A673 (cell line): Measurements from ENCODE around the gene NAA10. TPM values are rescaled to one million over a fixed set of nuclear protein-coding genes. Genes with fewer than 3 reads are reported as not detected.

Experiments
- BruUV-seq: library from RNA; stranded (reverse); fragments of 400-500 nt; replicated peaks from 2 replicates; lab custom pipeline; 2021; lab: Mats Ljungman, UMichigan
- CTCF ChIA-PET: fragments of 300-600 bp; sonication (Branson Sonifier 250); formaldehyde crosslinking; loops from one replicate; lab custom pipeline; 2022; ENCODE audit warnings: antibody characterized with exemption; lab: Charles Lee
- POLR2A ChIA-PET: fragments of 300-600 bp; sonication (Branson Sonifier 250); formaldehyde crosslinking; loops from one replicate; lab custom pipeline; 2022; ENCODE audit warnings: antibody characterized with exemption; ENCODE audit not compliant: low non-redundant PET; lab: Charles Lee
- DNase-seq: peaks from one replicate; pipeline ENCODE4 v3.0.0-alpha.2; 2015; ENCODE audit warnings: low spot score
- H3K27ac ChIP-seq: fragments of 200-600 bp; sonication (generic); 2 replicates; pipeline ENCODE4 v1.5.1; 2016; ENCODE audit warnings: mixed run types, low read depth, mild to moderate bottlenecking, mixed read lengths, antibody characterized with exemption, low read length; ENCODE audit not compliant: poor library complexity, severe bottlenecking
- H3K27me3 ChIP-seq: fragments of 200-600 bp; sonication (generic); replicated peaks from 2 replicates; pipeline ENCODE4 v1.6.1; 2017; ENCODE audit warnings: mixed run types, low read depth, mild to moderate bottlenecking, mixed read lengths, antibody characterized with exemption, low read length; ENCODE audit not compliant: insufficient read depth, poor library complexity
- H3K36me3 ChIP-seq: fragments of 200-600 bp; sonication (generic); 2 replicates; pipeline ENCODE4 v1.6.1; 2016; ENCODE audit warnings: mixed run types, mild to moderate bottlenecking, mixed read lengths, antibody characterized with exemption, low read length; ENCODE audit not compliant: insufficient read depth, poor library complexity, severe bottlenecking
- H3K4me1 ChIP-seq: fragments of 200-600 bp; sonication (generic); 2 replicates; pipeline ENCODE4 v1.6.1; 2017; ENCODE audit warnings: mixed run types, mild to moderate bottlenecking, mixed read lengths, antibody characterized with exemption, low read length; ENCODE audit not compliant: insufficient read depth, poor library complexity, severe bottlenecking
- H3K4me3 ChIP-seq: fragments of 200-600 bp; sonication (generic); 2 replicates; pipeline ENCODE4 v1.5.1; 2016; ENCODE audit warnings: low read depth, mixed run types, mild to moderate bottlenecking, mixed read lengths, low read length; ENCODE audit not compliant: poor library complexity, severe bottlenecking
- H3K9me3 ChIP-seq: fragments of 200-600 bp; sonication (generic); 2 replicates; pipeline ENCODE4 v1.6.1; 2016; ENCODE audit warnings: mixed run types, low read depth, mild to moderate bottlenecking, mixed read lengths, antibody characterized with exemption, low read length; ENCODE audit not compliant: poor library complexity, severe bottlenecking
- CTCF ChIP-seq: fragments of 300-800, 200-600 bp; sonication (generic); conservative IDR thresholded peaks from 2 replicates; pipeline ENCODE4 v1.5.1; 2017; ENCODE audit warnings: low read depth, mild to moderate bottlenecking, antibody characterized with exemption, low read length, moderate library complexity, mixed read lengths
- EZH2 ChIP-seq: fragments of 200-600 bp; sonication (generic); IDR thresholded peaks from 2 replicates; pipeline ENCODE4 v1.6.1; 2017; ENCODE audit warnings: borderline replicate concordance, low read depth, mild to moderate bottlenecking, mixed read lengths, antibody characterized with exemption, low read length; ENCODE audit not compliant: poor library complexity, severe bottlenecking
- intact Hi-C: fragments of 100-400 bp; cut with micrococcal nuclease; formaldehyde crosslinking; loops from one replicate; pipeline ENCODE4 v1.10.0; 2022; ENCODE audit not compliant: unreplicated experiment
- total RNA-seq: library from RNA; stranded (reverse); gene quantifications from 2 replicates; pipeline ENCODE4 v1.2.3, GENCODE V29; 2021

NAA10 gene
- total RNA-seq, 1 experiment from 2014 or later: 140 TPM

GRCh38 chrX:153948847-153949805 is 14.3 kb upstream of the NAA10 start:
- BruUV-seq: no TSS peak
- peaks cover 49% of the 10 kb centered on the region for H3K36me3 ChIP-seq
- DNase-seq: no peak
- intact Hi-C loops: loop anchor here (5.0 to 10.0 kb wide), 2 partner anchors 586 to 987 kb away; no protein-coding TSS in a partner anchor
- peaks cover 5% of the 10 kb centered on the region for H3K4me1 ChIP-seq
- TF ChIP-seq EZH2: no peak
- no peak for TF ChIP-seq CTCF
- ChIA-PET POLR2A (interaction anchor here (0.7 kb wide), 1 partner anchor 408 kb away, joined by 3 read pairs; no protein-coding TSS in a partner anchor), CTCF (no interaction called here)
- no peaks in the 10 kb centered on the region for H3K9me3 ChIP-seq
- peak overlapping the region; percentile 35 for H3K27ac ChIP-seq
- H3K4me3 ChIP-seq: no peak overlapping the region
- no peaks in the 10 kb centered on the region for H3K27me3 ChIP-seq

GRCh38 chrX:153948002-153948466 is 13.2 kb upstream of the NAA10 start:
- DNase-seq: no peak
- H3K36me3 ChIP-seq: peaks cover 39% of the 10 kb centered on the region
- BruUV-seq: TSS peak; percentile 68
- ChIA-PET CTCF (interaction anchor here (1.4 kb wide), 1 partner anchor 21 kb away, joined by 3 read pairs; no protein-coding TSS in a partner anchor), POLR2A (interaction anchor here (0.7 kb wide), 1 partner anchor 409 kb away, joined by 3 read pairs; no protein-coding TSS in a partner anchor)
- no peaks in the 10 kb centered on the region for H3K27me3 ChIP-seq
- TF ChIP-seq CTCF (no peak), EZH2 (no peak)
- no peaks in the 10 kb centered on the region for H3K4me1 ChIP-seq
- intact Hi-C loops: loop anchor here (5.0 to 10.0 kb wide), 2 partner anchors 587 to 986 kb away; no protein-coding TSS in a partner anchor
- H3K27ac ChIP-seq: peak overlapping the region; percentile 35
- no peak overlapping the region for H3K4me3 ChIP-seq
- no peaks in the 10 kb centered on the region for H3K9me3 ChIP-seq

GRCh38 chrX:153947009-153947769 is 12.4 kb upstream of the NAA10 start:
- ChIA-PET CTCF (interaction anchor here (0.6 to 1.4 kb wide), 7 partner anchors 19 to 260 kb away, joined by 3 to 10 read pairs (median 3); partner anchors contain the start of gene SLC6A8), POLR2A (no interaction called here)
- Histone ChIP-seq H3K27me3 (no peaks in the 10 kb centered on the region), H3K4me1 (no peaks in the 10 kb centered on the region), H3K4me3 (no peak overlapping the region), H3K27ac (no peak overlapping the region), H3K9me3 (no peaks in the 10 kb centered on the region), H3K36me3 (peaks cover 30% of the 10 kb centered on the region)
- peak; percentile 91 for DNase-seq
- intact Hi-C loops: loop anchor here (1.0 to 10.0 kb wide), 3 partner anchors 183 to 985 kb away; partner anchors contain the start of gene PLXNB3
- no TSS peak for BruUV-seq
- TF ChIP-seq CTCF (peak; percentile 96), EZH2 (no peak)
